ENCODE results near the gene TERF2IP. TPM values are rescaled to one million over a fixed set of nuclear protein-coding genes. Genes with fewer than 3 reads are reported as not detected.

The TERF2IP gene
- total RNA-seq (ENCODE audit: low replicate concordance): 42.5 and 78.1 TPM in 2 replicates

GRCh38 chr16:75647492-75648264 lies at the start of gene TERF2IP, which contains the start of gene KARS1:
TERF2IP (plus strand) TSS chr16:75647773; CDS start chr16:75647883, 110 bp downstream.
KARS1 (minus strand) TSS chr16:75647665; CDS start chr16:75647639, 26 bp downstream.
- TF ChIP-seq CTCF (IDR thresholded peaks at IDR 0.05; ENCODE audit: insufficient read depth, low read length): no peak
- H3K4me3 ChIP-seq (ENCODE audit: low read depth, low read length): peak within 1 kb of the TSS; percentile 99
- DNase-seq (ENCODE audit: low read depth): peak; percentile 87

GRCh38 chr16:75599452-75600277 lies 47.9 kb upstream of the TERF2IP start:
- TF ChIP-seq CTCF (IDR thresholded peaks at IDR 0.05; ENCODE audit: insufficient read depth, low read length): no peak
- no peak overlapping the region for H3K4me3 ChIP-seq (ENCODE audit: low read depth, low read length)
- DNase-seq (ENCODE audit: low read depth): peak; percentile 27

- no peak for TF ChIP-seq CTCF (IDR thresholded peaks at IDR 0.05; ENCODE audit: insufficient read depth, low read length)
- DNase-seq (ENCODE audit: low read depth): no peak
Measured at GRCh38 chr16:75603241-75603640, 44.3 kb upstream of the TERF2IP start.

GRCh38 chr16:75606507-75606906 lies 41.1 kb upstream of the TERF2IP start:
- no peak for DNase-seq (ENCODE audit: low read depth)
- H3K4me3 ChIP-seq (ENCODE audit: low read depth, low read length): no peak overlapping the region
- TF ChIP-seq CTCF (IDR thresholded peaks at IDR 0.05; ENCODE audit: insufficient read depth, low read length): no peak

More at GRCh38 chr16:75603241-75603640, 44.3 kb upstream of the TERF2IP start:
- H3K4me3 ChIP-seq (ENCODE audit: low read depth, low read length): no peak overlapping the region

- TF ChIP-seq CTCF (IDR thresholded peaks at IDR 0.05; ENCODE audit: insufficient read depth, low read length): no peak
- peak; percentile 39 for DNase-seq (ENCODE audit: low read depth)
- no peak overlapping the region for H3K4me3 ChIP-seq (ENCODE audit: low read depth, low read length)
Measured at GRCh38 chr16:75614066-75614897, 33.3 kb upstream of the TERF2IP start.

- DNase-seq (ENCODE audit: low read depth): no peak
- H3K4me3 ChIP-seq (ENCODE audit: low read depth, low read length): no peak overlapping the region
- no peak for TF ChIP-seq CTCF (IDR thresholded peaks at IDR 0.05; ENCODE audit: insufficient read depth, low read length)
Measured at GRCh38 chr16:75615619-75616018, 32.0 kb upstream of the TERF2IP start.
